Activated CD4-positive, alpha-beta memory T cell treated with anti-CD3 and anti-CD28 coated beads, Interleukin-2, amount 10 ng/mL, durations not matched to agents 7 days and 5 days (primary cell): Measurements from ENCODE around the gene ITGB4. TPM values are rescaled to one million over a fixed set of nuclear protein-coding genes. Genes with fewer than 3 reads are reported as not detected.
A peak's percentile ranks its signal among the peaks of the same experiment; 100 is the strongest.

Source experiments
- CTCF ChIA-PET: fragments of 350-600 bp; sonication (Branson Sonifier 250); formaldehyde crosslinking; loops from one replicate; lab custom pipeline; 2021; ENCODE audit warnings: antibody characterized with exemption, inconsistent platforms; lab: Charles Lee
- POLR2A ChIA-PET: fragments of 350-600 bp; sonication (Branson Sonifier 250); formaldehyde crosslinking; loops from one replicate; lab custom pipeline; 2021; ENCODE audit warnings: antibody characterized with exemption; lab: Charles Lee
- DNase-seq: peaks from one replicate; pipeline ENCODE4 v3.0.0-alpha.2; 2020
- H3K27ac Mint-ChIP-seq: one replicate; pipeline ENCODE4 v1.8.0; 2021; ENCODE audit warnings: mild to moderate bottlenecking, mixed read lengths
- H3K27me3 Mint-ChIP-seq: one replicate; pipeline ENCODE4 v1.8.0; 2021; ENCODE audit warnings: mixed read lengths
- H3K36me3 Mint-ChIP-seq: one replicate; pipeline ENCODE4 v1.8.0; 2021; ENCODE audit warnings: low read depth, mixed read lengths
- H3K4me1 Mint-ChIP-seq: one replicate; pipeline ENCODE4 v1.8.0; 2021; ENCODE audit warnings: mixed read lengths
- H3K4me3 Mint-ChIP-seq: one replicate; pipeline ENCODE4 v1.8.0; 2021; ENCODE audit warnings: mild to moderate bottlenecking, mixed read lengths
- H3K9me3 Mint-ChIP-seq: one replicate; pipeline ENCODE4 v1.8.0; 2021; ENCODE audit warnings: mixed read lengths
- total RNA-seq, 2 experiments: library from RNA; stranded (reverse); gene quantifications; one replicate each; pipeline ENCODE4 v1.2.3, GENCODE V29; 2021

Gene ITGB4
- total RNA-seq, 2 experiments from 2014 or later = 0.43 to 0.68 TPM

- DNase-seq = no peak
- CTCF ChIA-PET = interaction anchor here (0.5 to 2.7 kb wide), 11 partner anchors 12 to 509 kb away, joined by 3 to 21 read pairs (median 4); partner anchors contain the start of genes GALK1, MIF4GD and WBP2
- Mint-ChIP-seq H3K36me3 (peaks cover 38% of the 10 kb centered on the region), H3K4me1 (peaks cover 61% of the 10 kb centered on the region), H3K27ac (peak overlapping the region; percentile 96), H3K27me3 (no peaks in the 10 kb centered on the region), H3K4me3 (peak overlapping the region; percentile 88), H3K9me3 (no peaks in the 10 kb centered on the region)
- POLR2A ChIA-PET = interaction anchor here (0.6 to 9.6 kb wide), 31 partner anchors 11 to 509 kb away, joined by 3 to 214 read pairs (median 5); partner anchors contain the start of genes GALK1, MIF4GD, RECQL5 and SAP30BP
These were observed 59.0 kb downstream of the ITGB4 start for GRCh38 chr17:75779987-75780889.

GRCh38 chr17:75783069-75783783, 62.0 kb downstream of the ITGB4 start:
- ChIA-PET POLR2A (interaction anchor here (0.6 to 6.3 kb wide), 23 partner anchors 8 to 522 kb away, joined by 3 to 123 read pairs (median 5); partner anchors contain the start of genes GALK1, GGA3, GRB2 and MRPS7), CTCF (interaction anchor here (0.7 to 2.8 kb wide), 28 partner anchors 10 to 728 kb away, joined by 3 to 24 read pairs (median 4); partner anchors contain the start of genes GALK1, MIF4GD, SLC25A19 and TRIM65)
- peaks cover 53% of the 10 kb centered on the region for H3K4me1 Mint-ChIP-seq

GRCh38 chr17:75783803-75784472, 62.7 kb downstream of the ITGB4 start:
- no peaks in the 10 kb centered on the region for H3K27me3 Mint-ChIP-seq
- DNase-seq = no peak
- ChIA-PET POLR2A (interaction anchor here (1.0 to 6.3 kb wide), 22 partner anchors 9 to 522 kb away, joined by 3 to 123 read pairs (median 17); partner anchors contain the start of genes GALK1, GGA3, MRPS7 and RECQL5), CTCF (interaction anchor here (0.7 to 2.8 kb wide), 20 partner anchors 11 to 513 kb away, joined by 3 to 24 read pairs (median 5); partner anchors contain the start of genes GALK1, MIF4GD, TRIM65 and UNC13D)
- H3K4me1 Mint-ChIP-seq = peaks cover 52% of the 10 kb centered on the region
- peak overlapping the region; percentile 90 for H3K4me3 Mint-ChIP-seq
- H3K9me3 Mint-ChIP-seq = no peaks in the 10 kb centered on the region
- H3K27ac Mint-ChIP-seq = peak overlapping the region; percentile 100
- peaks cover 10% of the 10 kb centered on the region for H3K36me3 Mint-ChIP-seq

More at GRCh38 chr17:75783069-75783783, 62.0 kb downstream of the ITGB4 start:
- DNase-seq = no peak
- no peaks in the 10 kb centered on the region for H3K9me3 Mint-ChIP-seq
- H3K4me3 Mint-ChIP-seq = peak overlapping the region; percentile 90
- peak overlapping the region; percentile 100 for H3K27ac Mint-ChIP-seq
- no peaks in the 10 kb centered on the region for H3K27me3 Mint-ChIP-seq
- H3K36me3 Mint-ChIP-seq = peaks cover 18% of the 10 kb centered on the region

- H3K27ac Mint-ChIP-seq = peak within 1 kb of the TSS; percentile 100
- no peaks in the 10 kb centered on the region for H3K27me3 Mint-ChIP-seq
- H3K9me3 Mint-ChIP-seq = no peaks in the 10 kb centered on the region
- H3K4me3 Mint-ChIP-seq = peak within 1 kb of the TSS; percentile 90
- CTCF ChIA-PET = interaction anchor here (0.7 to 2.8 kb wide), 8 partner anchors 19 to 561 kb away, joined by 3 to 24 read pairs (median 6); partner anchors contain the start of gene GALK1
- peaks cover 52% of the 10 kb centered on the region for H3K4me1 Mint-ChIP-seq
- POLR2A ChIA-PET = interaction anchor here (1.0 to 6.3 kb wide), 18 partner anchors 9 to 523 kb away, joined by 3 to 123 read pairs (median 23); partner anchors contain the start of genes GALK1, GGA3, MRPS7 and RECQL5
- peak; percentile 96 for DNase-seq
- H3K36me3 Mint-ChIP-seq = peaks cover 8% of the 10 kb centered on the region
These were observed 63.3 kb downstream of the ITGB4 start, which contains the start of gene UNK for GRCh38 chr17:75784473-75785015. UNK (plus strand) TSS chr17:75784806; CDS start chr17:75784881, 75 bp downstream.

DNA sequence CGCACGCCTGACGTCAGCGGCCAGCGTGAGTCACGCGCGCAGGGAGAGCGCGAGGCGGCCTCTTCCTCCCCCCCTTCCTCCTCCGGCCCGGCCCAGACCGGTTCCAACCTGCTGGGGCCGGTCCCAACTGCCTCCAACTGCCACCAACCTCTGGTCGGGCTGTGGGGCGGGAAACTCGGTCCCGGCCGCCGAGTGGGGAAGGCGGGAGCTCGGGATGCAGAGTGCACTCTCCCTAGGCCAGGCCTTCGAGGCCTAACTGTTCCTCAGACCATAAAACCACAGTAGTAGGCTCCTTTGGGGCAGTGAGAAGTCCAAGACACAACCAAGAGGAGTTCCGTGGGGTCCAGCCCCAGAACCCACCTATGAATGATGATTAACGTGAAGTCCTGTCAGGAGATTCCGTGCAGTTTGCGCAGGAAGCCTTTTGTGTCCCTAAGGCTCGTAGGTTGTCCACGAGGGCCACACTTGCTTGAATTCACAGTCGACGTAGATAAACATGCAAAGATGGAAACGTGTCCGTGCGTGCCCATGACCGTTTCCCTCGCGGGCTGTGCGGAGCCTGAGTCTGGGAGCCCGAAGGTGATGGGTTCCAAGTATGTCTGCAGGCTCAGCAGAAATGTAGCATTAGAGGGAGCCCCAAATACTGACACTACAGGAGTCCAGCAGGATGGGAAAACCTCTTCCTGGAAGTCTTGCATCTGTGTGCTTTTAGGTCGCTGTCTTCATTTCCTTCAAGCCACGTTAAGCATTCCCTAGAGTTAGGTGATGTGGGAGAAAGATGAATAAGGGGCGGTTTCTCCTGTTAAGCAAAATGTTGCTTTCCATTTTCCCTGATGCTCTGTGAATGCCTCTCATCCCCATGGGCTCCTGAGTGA, 64.0 kb downstream of the ITGB4 start:
- CTCF ChIA-PET = interaction anchor here (0.7 to 2.8 kb wide), 13 partner anchors 9 to 560 kb away, joined by 3 to 24 read pairs (median 5); partner anchors contain the start of genes GALK1, TRIM65 and UNC13D

DNA sequence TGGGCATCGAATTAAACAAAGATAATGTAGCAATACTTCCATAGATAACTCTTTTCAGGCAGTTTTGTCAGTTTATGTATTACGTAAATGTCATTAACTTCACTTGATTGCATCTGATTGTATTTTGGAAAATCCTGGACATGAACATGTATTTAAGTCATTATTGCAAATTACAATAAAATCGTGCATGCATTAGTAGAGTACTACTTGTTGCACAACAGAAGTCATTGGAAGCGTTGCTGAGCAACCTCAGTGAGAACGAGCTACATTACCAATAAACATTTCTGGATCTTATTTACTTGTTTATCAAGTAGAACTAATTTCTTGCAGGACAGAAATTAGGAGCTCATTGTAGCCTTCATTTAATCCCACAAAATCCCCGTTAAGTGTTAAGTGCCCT, 70.0 kb downstream of the ITGB4 start:
- no peaks in the 10 kb centered on the region for H3K9me3 Mint-ChIP-seq
- H3K4me3 Mint-ChIP-seq = no peak overlapping the region
- no peak for DNase-seq
- H3K27ac Mint-ChIP-seq = no peak overlapping the region
- no peaks in the 10 kb centered on the region for H3K27me3 Mint-ChIP-seq
- peaks cover 37% of the 10 kb centered on the region for H3K4me1 Mint-ChIP-seq
- ChIA-PET POLR2A (interaction anchor here (1.0 to 4.9 kb wide), 5 partner anchors 9 to 67 kb away, joined by 4 to 43 read pairs (median 6); partner anchors contain the start of gene WBP2), CTCF (interaction anchor here (0.6 to 1.2 kb wide), 3 partner anchors 11 to 567 kb away, joined by 3 to 5 read pairs (median 4); a partner anchor contains a TSS)
- peaks cover 26% of the 10 kb centered on the region for H3K36me3 Mint-ChIP-seq

More for the DNA sequence above, 64.0 kb downstream of the ITGB4 start:
- peaks cover 6% of the 10 kb centered on the region for H3K36me3 Mint-ChIP-seq
- peaks cover 48% of the 10 kb centered on the region for H3K4me1 Mint-ChIP-seq
- POLR2A ChIA-PET = interaction anchor here (0.6 to 6.3 kb wide), 20 partner anchors 10 to 524 kb away, joined by 3 to 123 read pairs (median 14); partner anchors contain the start of genes GALK1, GGA3, MRPS7 and RECQL5
- peak; percentile 95 for DNase-seq
- H3K27me3 Mint-ChIP-seq = no peaks in the 10 kb centered on the region
- peak overlapping the region; percentile 100 for H3K27ac Mint-ChIP-seq
- H3K9me3 Mint-ChIP-seq = no peaks in the 10 kb centered on the region
- peak overlapping the region; percentile 90 for H3K4me3 Mint-ChIP-seq

GRCh38 chr17:75793460-75793859, 72.2 kb downstream of the ITGB4 start:
- DNase-seq = no peak
- POLR2A ChIA-PET = interaction anchor here (4.8 to 5.0 kb wide), 3 partner anchors 9 to 17 kb away, joined by 24 to 43 read pairs (median 30); partner anchors contain the start of gene UNK
- Mint-ChIP-seq H3K4me3 (no peak overlapping the region), H3K4me1 (peaks cover 33% of the 10 kb centered on the region), H3K27ac (peak overlapping the region; percentile 55), H3K9me3 (no peaks in the 10 kb centered on the region), H3K27me3 (no peaks in the 10 kb centered on the region), H3K36me3 (peaks cover 33% of the 10 kb centered on the region)
- CTCF ChIA-PET = interaction anchor here (2.0 kb wide), 1 partner anchor 40 kb away, joined by 6 read pairs; no protein-coding TSS in a partner anchor

DNA sequence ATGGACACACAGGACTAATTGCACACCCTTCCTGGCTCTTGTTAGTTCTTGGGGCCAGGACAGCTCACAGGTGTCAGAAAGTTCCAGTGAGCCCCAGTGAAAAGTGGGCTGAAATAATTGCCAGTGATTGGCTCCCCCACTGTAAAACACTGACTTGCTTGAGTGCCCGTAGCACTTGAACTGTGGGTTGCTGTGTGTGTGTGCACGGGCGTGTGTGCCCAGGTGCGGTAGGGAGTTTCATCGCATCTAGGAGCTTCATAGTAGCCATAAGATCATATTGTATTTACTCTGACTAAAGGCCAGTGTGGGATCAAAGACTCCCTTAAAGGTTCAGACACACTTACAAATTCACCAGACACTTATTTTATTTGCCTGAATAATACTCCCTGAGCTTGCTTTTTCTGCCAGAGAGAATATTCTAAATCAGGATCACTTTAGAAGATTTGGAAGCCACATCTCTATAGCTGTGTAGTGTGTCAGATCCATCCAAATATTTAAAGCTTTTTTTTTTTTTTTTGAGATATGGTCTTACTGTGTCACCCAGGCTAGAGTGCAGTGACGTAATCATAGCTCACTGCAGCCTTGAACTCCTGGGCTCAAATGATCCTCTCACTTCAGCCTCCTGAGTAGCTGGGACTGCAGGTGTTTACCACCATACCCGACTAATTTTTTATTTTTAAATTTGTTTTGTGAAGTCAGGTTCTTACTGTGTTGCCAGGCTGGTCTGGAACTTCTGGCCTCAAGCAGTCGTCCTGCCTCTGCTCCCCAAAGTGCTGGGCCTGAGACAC, 74.8 kb downstream of the ITGB4 start:
- CTCF ChIA-PET = interaction anchor here (0.6 to 2.5 kb wide), 6 partner anchors 10 to 199 kb away, joined by 3 to 15 read pairs (median 4); partner anchors contain the start of gene GALK1
- no peak overlapping the region for H3K4me3 Mint-ChIP-seq
- POLR2A ChIA-PET = interaction anchor here (0.8 to 5.0 kb wide), 6 partner anchors 9 to 60 kb away, joined by 3 to 30 read pairs (median 3); partner anchors contain the start of gene UNK
- no peak for DNase-seq
- H3K9me3 Mint-ChIP-seq = no peaks in the 10 kb centered on the region
- peaks cover 28% of the 10 kb centered on the region for H3K4me1 Mint-ChIP-seq
- peaks cover 41% of the 10 kb centered on the region for H3K36me3 Mint-ChIP-seq
- no peaks in the 10 kb centered on the region for H3K27me3 Mint-ChIP-seq
- H3K27ac Mint-ChIP-seq = no peak overlapping the region

- Mint-ChIP-seq H3K9me3 (no peaks in the 10 kb centered on the region), H3K4me3 (no peak overlapping the region), H3K4me1 (peaks cover 17% of the 10 kb centered on the region), H3K27ac (no peak overlapping the region), H3K27me3 (no peaks in the 10 kb centered on the region), H3K36me3 (peaks cover 25% of the 10 kb centered on the region)
- ChIA-PET CTCF (interaction anchor here (1.0 to 1.6 kb wide), 2 partner anchors 28 to 46 kb away, joined by 3 to 5 read pairs; no protein-coding TSS in a partner anchor), POLR2A (interaction anchor here (1.3 to 2.9 kb wide), 3 partner anchors 13 to 22 kb away, joined by 3 to 9 read pairs (median 3); no protein-coding TSS in a partner anchor)
- no peak for DNase-seq
These were observed 78.1 kb downstream of the ITGB4 start for GRCh38 chr17:75799402-75799801.
